B cell (primary cell): ENCODE data around the gene MED27. TPM values are rescaled to one million over a fixed set of nuclear protein-coding genes. Genes with fewer than 3 reads are reported as not detected.

ENCODE experiments used
- ATAC-seq: fragments of 200-7000 bp; cut with Tn5 transposase; one replicate; pipeline ENCODE4 v1.10.0; 2021; ENCODE audit warnings: low read depth, mild to moderate bottlenecking, moderate number of reproducible peaks, moderate library complexity
- CTCF ChIA-PET: fragments of 350-600 bp; sonication (Branson Sonifier 250); formaldehyde crosslinking; loops from one replicate; lab custom pipeline; 2021; ENCODE audit warnings: antibody characterized with exemption, inconsistent platforms; lab: Charles Lee
- POLR2A ChIA-PET: fragments of 350-600 bp; sonication (Branson Sonifier 250); formaldehyde crosslinking; loops from one replicate; lab custom pipeline; 2021; ENCODE audit warnings: antibody characterized with exemption; lab: Charles Lee
- DNase-seq: peaks from one replicate; pipeline ENCODE4 v3.0.0; 2013
- H2AFZ ChIP-seq: 2 replicates; pipeline ENCODE4 v1.6.1; 2012; ENCODE audit warnings: mild to moderate bottlenecking, low read depth, low read length; ENCODE audit not compliant: insufficient read depth, poor library complexity, severe bottlenecking
- H3K27ac ChIP-seq, 2 donors: 1 replicate in 1 of 2; 2 replicates in 1 of 2; pipeline ENCODE4 v1.5.1; 2012 to 2013; ENCODE audit warnings: low read length in 2 of 2, mild to moderate bottlenecking in 2 of 2, moderate library complexity in 1 of 2
- H3K27me3 ChIP-seq, 4 experiments: fragments of 200-600 bp in 1 of 4; sonication (generic) in 1 of 4; replicated peaks in 1 of 4; 1 replicate in 2 of 4; 2 replicates in 2 of 4; pipeline versions ENCODE4 v1.6.1 to v1.7.0; 2013 to 2016; ENCODE audit warnings: low read length in 3 of 4, mild to moderate bottlenecking in 2 of 4, mixed read lengths in 1 of 4, moderate library complexity in 1 of 4; ENCODE audit not compliant: insufficient read depth in 4 of 4, control insufficient read depth in 3 of 4; ENCODE audit errors: control extremely low read depth in 1 of 4
- H3K36me3 ChIP-seq, 2 experiments: replicated peaks in 1 of 2; 1 replicate in 1 of 2; 2 replicates in 1 of 2; pipeline versions ENCODE4 v1.6.1 to v1.7.1; 2013; ENCODE audit warnings: low read length in 1 of 2; ENCODE audit not compliant: insufficient read depth in 2 of 2, control insufficient read depth in 1 of 2; ENCODE audit errors: control extremely low read depth in 1 of 2, extremely low read depth in 1 of 2
- H3K4me1 ChIP-seq, 2 donors: fragments of 200-600 bp in 1 of 2; sonication (generic) in 1 of 2; 1 replicate in 1 of 2; 2 replicates in 1 of 2; pipeline versions ENCODE4 v1.5.1 to v1.6.1; 2013 to 2017; ENCODE audit warnings: low read length in 2 of 2; ENCODE audit not compliant: control insufficient read depth in 2 of 2, insufficient read depth in 2 of 2
- H3K4me2 ChIP-seq: replicated peaks from 2 replicates; pipeline ENCODE3; 2012; ENCODE audit warnings: mild to moderate bottlenecking, low read depth, low read length; ENCODE audit not compliant: poor library complexity, severe bottlenecking
- H3K4me3 ChIP-seq, 5 experiments: fragments of 200-600 bp in 1 of 5; sonication (generic) in 1 of 5; 1 replicate in 3 of 5; 2 replicates in 2 of 5; pipeline versions ENCODE4 v1.5.1 to v1.7.0; 2011 to 2016; ENCODE audit warnings: low read length in 4 of 5, mild to moderate bottlenecking in 4 of 5, low read depth in 2 of 5, control low read depth in 1 of 5, moderate library complexity in 1 of 5; ENCODE audit not compliant: insufficient read depth in 1 of 5; ENCODE audit errors: control extremely low read depth in 1 of 5, extremely low read depth in 1 of 5
- H3K79me2 ChIP-seq: fragments of 200-600 bp; sonication (generic); one replicate; pipeline ENCODE4 v1.6.0; 2016; ENCODE audit warnings: low read length; ENCODE audit not compliant: control insufficient read depth, insufficient read depth
- H3K9ac ChIP-seq: fragments of 200-600 bp; sonication (generic); 2 replicates; pipeline ENCODE4 v1.6.1; 2017; ENCODE audit warnings: mild to moderate bottlenecking, low read length, moderate library complexity
- H3K9me3 ChIP-seq, 3 donors: one replicate each; pipeline versions ENCODE4 v1.6.1 to v1.7.1; 2013; ENCODE audit warnings: low read length in 2 of 3; ENCODE audit not compliant: control insufficient read depth in 2 of 3, insufficient read depth in 1 of 3; ENCODE audit errors: control extremely low read depth in 1 of 3
- H4K20me1 ChIP-seq: 2 replicates; pipeline ENCODE4 v1.6.0; 2012; ENCODE audit warnings: mild to moderate bottlenecking, low read length; ENCODE audit not compliant: insufficient read depth, control insufficient read depth, poor library complexity, severe bottlenecking
- H3K27ac Mint-ChIP-seq: one replicate; pipeline ENCODE4 v1.8.0; 2021; ENCODE audit warnings: mixed read lengths
- H3K27me3 Mint-ChIP-seq: one replicate; pipeline ENCODE4 v1.8.0; 2021; ENCODE audit warnings: mixed read lengths
- H3K4me1 Mint-ChIP-seq: one replicate; pipeline ENCODE4 v1.8.0; 2021; ENCODE audit warnings: mixed read lengths
- H3K4me3 Mint-ChIP-seq: one replicate; pipeline ENCODE4 v1.8.0; 2021; ENCODE audit warnings: mixed read lengths
- H3K9me3 Mint-ChIP-seq: one replicate; pipeline ENCODE4 v1.8.0; 2022; ENCODE audit warnings: mixed read lengths; ENCODE audit not compliant: insufficient read depth
- CTCF ChIP-seq: fragments of 200-600 bp; IDR thresholded peaks from one replicate; pipeline ENCODE4 v1.8.0; 2022; ENCODE audit warnings: antibody characterized with exemption, mild to moderate bottlenecking
- EZH2 ChIP-seq: IDR thresholded peaks from 2 replicates; pipeline ENCODE4 v1.6.1; 2012; ENCODE audit warnings: borderline replicate concordance, low read depth, mild to moderate bottlenecking, moderate library complexity, low read length; ENCODE audit not compliant: insufficient read depth, poor library complexity, severe bottlenecking
- WGBS: methylation state at CpG from one replicate; pipeline ENCODE4 v1.1.5; 2013; ENCODE audit warnings: missing lambda C conversion rate; ENCODE audit not compliant: insufficient coverage; 5-methylcytosine and 5-hydroxymethylcytosine counted together
- intact Hi-C: fragments of 100-400 bp; cut with micrococcal nuclease; formaldehyde crosslinking; loops from one replicate; pipeline ENCODE4 v1.10.0; 2022
- polyA plus RNA-seq: library from polyadenylated mRNA; depleted of rRNA; stranded (reverse); fragments of >200 nt; gene quantifications from 2 replicates; pipeline ENCODE4 v1.2.3, GENCODE V29; 2012
- total RNA-seq, 2 donors: library from RNA; stranded (reverse); fragments of 120-200 nt in 1 of 2; gene quantifications; 1 replicate in 1 of 2; 2 replicates in 1 of 2; pipeline versions ENCODE4 v1.2.3 to v1.2.4, GENCODE V29; 2013 to 2022

Gene MED27
- total and polyA plus RNA-seq, 2 donors (not counting 1 experiment from before 2014, with no cell fraction given), result 17.4 to 17.7 TPM

- TF ChIP-seq CTCF, result no peak
- TF ChIP-seq EZH2, result no peak
- Mint-ChIP-seq H3K4me3 (no peak overlapping the region), H3K27me3 (no peaks in the 10 kb centered on the region), H3K27ac (no peak overlapping the region), H3K4me1 (no peaks in the 10 kb centered on the region), H3K9me3 (no peaks in the 10 kb centered on the region)
- no peaks in the 10 kb centered on the region for H3K4me1 ChIP-seq
- 74% methylated on average over 3 of the region's 9 CpGs for WGBS
- H3K9ac ChIP-seq, result no peak overlapping the region
- no peak overlapping the region for H3K4me2 ChIP-seq
- no peaks in the 10 kb centered on the region for H4K20me1 ChIP-seq
- H3K4me3 ChIP-seq, result no peak overlapping the region
- intact Hi-C loops, result no loop called here
- no peak for DNase-seq
- H2AFZ ChIP-seq, result no peak overlapping the region
- ChIA-PET POLR2A (no interaction called here), CTCF (no interaction called here)
- H3K27me3 ChIP-seq, result no peaks in the 10 kb centered on the region
- peaks cover 0 to 2% of the 10 kb centered on the region in 2 experiments for H3K36me3 ChIP-seq
- H3K9me3 ChIP-seq, result no peaks in the 10 kb centered on the region
- H3K79me2 ChIP-seq, result peaks cover 6% of the 10 kb centered on the region
- ATAC-seq, result no peak
- no peak overlapping the region for H3K27ac ChIP-seq
These were observed 119.4 kb downstream of the MED27 start for GRCh38 chr9:131960311-131960710.

- no peaks in the 10 kb centered on the region for H3K27me3 ChIP-seq
- H3K79me2 ChIP-seq, result peaks cover 6% of the 10 kb centered on the region
- ChIA-PET CTCF (no interaction called here), POLR2A (no interaction called here)
- H3K4me3 ChIP-seq, result no peak overlapping the region
- no peaks in the 10 kb centered on the region for H3K9me3 ChIP-seq
- no peaks in the 10 kb centered on the region for H3K9me3 Mint-ChIP-seq
- peaks cover 0 to 2% of the 10 kb centered on the region in 2 experiments for H3K36me3 ChIP-seq
- H3K27ac ChIP-seq, result no peak overlapping the region
- H3K27me3 Mint-ChIP-seq, result no peaks in the 10 kb centered on the region
- WGBS, result no CpG with 5 or more reads among the region's 2 CpGs
- H2AFZ ChIP-seq, result no peak overlapping the region
- intact Hi-C loops, result no loop called here
- H4K20me1 ChIP-seq, result no peaks in the 10 kb centered on the region
- no peaks in the 10 kb centered on the region for H3K4me1 Mint-ChIP-seq
- H3K4me2 ChIP-seq, result no peak overlapping the region
- H3K27ac Mint-ChIP-seq, result no peak overlapping the region
- no peak overlapping the region for H3K4me3 Mint-ChIP-seq
- H3K9ac ChIP-seq, result no peak overlapping the region
- no peaks in the 10 kb centered on the region for H3K4me1 ChIP-seq
- no peak for ATAC-seq
- no peak for DNase-seq
- TF ChIP-seq EZH2, result no peak
- no peak for TF ChIP-seq CTCF
These were observed 119.8 kb downstream of the MED27 start for GRCh38 chr9:131959887-131960286.
